ENCODE measurements around the gene NHERF1. TPM values are rescaled to one million over a fixed set of nuclear protein-coding genes. Genes with fewer than 3 reads are reported as not detected.

Gene NHERF1
- total RNA-seq, 4 donors from 2014 or later = 10.3 to 25.7 (median 19.9) TPM

DNA sequence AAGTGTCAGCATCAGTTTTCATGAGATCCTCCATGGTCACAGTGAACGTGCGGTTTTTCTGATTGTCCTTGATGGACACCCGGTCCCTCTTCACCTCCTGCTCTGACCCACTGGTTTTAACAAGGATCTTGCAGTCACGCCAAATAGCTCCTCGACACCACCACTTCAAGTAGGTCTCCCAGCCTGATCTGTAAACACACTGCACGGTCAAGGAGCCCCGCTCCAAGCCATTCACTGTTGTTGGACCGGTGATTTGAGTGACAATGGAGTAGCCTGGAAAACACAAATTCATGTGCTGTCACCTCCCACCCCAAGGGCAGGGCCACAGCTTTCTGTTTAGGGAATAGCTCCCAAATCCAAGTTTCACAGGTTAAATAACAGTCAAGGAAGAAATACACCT lies 43.9 kb upstream of the NHERF1 start:
- peaks cover 32% of the 10 kb centered on the region for H3K27me3 ChIP-seq
- 82 to 87% methylated on average over 3 to 5 of the region's 8 CpGs for WGBS, 2 donors (ENCODE audit: low coverage in 1 of 2)
- ATAC-seq = no peak
- H3K9me3 ChIP-seq = no peaks in the 10 kb centered on the region
- H3K36me3 ChIP-seq = no peaks in the 10 kb centered on the region
- no peak overlapping the region for H3K27ac ChIP-seq
- no peak overlapping the region for H3K4me3 ChIP-seq
- no peaks in the 10 kb centered on the region for H3K4me1 ChIP-seq
- TF ChIP-seq POLR2AphosphoS5 (IDR thresholded peaks at IDR 0.05) (no peak), EP300 (IDR thresholded peaks at IDR 0.05) (no peak)

DNA sequence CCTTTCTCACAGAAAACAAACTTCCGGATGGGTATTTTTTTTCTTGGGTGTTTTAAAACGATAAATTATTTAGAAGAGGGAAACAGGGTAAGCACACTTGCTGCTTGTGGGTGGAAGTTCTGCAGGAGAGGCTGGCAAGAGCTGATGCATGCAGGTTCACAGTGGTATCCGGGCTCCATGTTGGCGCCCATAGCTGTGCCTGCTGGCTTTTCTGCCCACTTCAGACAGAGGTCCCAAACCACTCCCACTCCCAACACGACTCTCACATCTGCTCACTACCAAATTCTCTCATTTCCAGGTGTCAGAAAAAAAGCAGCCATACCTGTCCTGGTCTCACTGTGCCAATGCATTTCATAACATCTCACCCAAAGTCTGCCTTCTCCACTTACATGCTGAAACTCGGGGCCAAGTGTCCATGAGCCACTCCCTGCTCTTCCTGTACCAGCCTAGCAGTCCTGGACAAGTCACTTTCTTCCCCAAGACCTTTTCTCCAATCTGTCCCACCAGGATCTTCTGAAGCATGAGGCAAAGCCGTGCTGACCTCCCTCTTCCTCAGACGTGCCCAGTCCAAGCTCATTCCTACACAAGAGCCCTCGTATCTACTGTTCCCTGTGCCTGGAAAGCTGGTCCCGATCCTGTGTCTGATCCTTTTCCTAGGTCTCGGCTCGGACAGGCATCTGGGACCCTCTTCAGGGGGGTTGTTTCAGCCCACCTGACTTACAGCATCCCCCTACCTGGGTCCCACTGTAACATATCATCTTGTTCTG lies 37.2 kb upstream of the NHERF1 start:
- H3K27me3 ChIP-seq = peaks cover 56% of the 10 kb centered on the region
- H3K9me3 ChIP-seq = no peaks in the 10 kb centered on the region
- no peaks in the 10 kb centered on the region for H3K36me3 ChIP-seq
- no peak for ATAC-seq
- TF ChIP-seq, protein P1, sequence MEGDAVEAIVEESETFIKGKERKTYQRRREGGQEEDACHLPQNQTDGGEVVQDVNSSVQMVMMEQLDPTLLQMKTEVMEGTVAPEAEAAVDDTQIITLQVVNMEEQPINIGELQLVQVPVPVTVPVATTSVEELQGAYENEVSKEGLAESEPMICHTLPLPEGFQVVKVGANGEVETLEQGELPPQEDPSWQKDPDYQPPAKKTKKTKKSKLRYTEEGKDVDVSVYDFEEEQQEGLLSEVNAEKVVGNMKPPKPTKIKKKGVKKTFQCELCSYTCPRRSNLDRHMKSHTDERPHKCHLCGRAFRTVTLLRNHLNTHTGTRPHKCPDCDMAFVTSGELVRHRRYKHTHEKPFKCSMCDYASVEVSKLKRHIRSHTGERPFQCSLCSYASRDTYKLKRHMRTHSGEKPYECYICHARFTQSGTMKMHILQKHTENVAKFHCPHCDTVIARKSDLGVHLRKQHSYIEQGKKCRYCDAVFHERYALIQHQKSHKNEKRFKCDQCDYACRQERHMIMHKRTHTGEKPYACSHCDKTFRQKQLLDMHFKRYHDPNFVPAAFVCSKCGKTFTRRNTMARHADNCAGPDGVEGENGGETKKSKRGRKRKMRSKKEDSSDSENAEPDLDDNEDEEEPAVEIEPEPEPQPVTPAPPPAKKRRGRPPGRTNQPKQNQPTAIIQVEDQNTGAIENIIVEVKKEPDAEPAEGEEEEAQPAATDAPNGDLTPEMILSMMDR (IDR thresholded peaks at IDR 0.05) = no peak
- TF ChIP-seq POLR2A (IDR thresholded peaks at IDR 0.05) = no peak
- no peak for TF ChIP-seq POLR2AphosphoS5 (IDR thresholded peaks at IDR 0.05)
- TF ChIP-seq EP300 (IDR thresholded peaks at IDR 0.05) = no peak
- H3K4me1 ChIP-seq = no peaks in the 10 kb centered on the region
- WGBS, 2 donors (ENCODE audit: low coverage in 1 of 2) = 59 to 65% methylated on average over 7 to 12 of the region's 12 CpGs
- H3K4me3 ChIP-seq = no peak overlapping the region
- H3K27ac ChIP-seq = no peak overlapping the region

DNA sequence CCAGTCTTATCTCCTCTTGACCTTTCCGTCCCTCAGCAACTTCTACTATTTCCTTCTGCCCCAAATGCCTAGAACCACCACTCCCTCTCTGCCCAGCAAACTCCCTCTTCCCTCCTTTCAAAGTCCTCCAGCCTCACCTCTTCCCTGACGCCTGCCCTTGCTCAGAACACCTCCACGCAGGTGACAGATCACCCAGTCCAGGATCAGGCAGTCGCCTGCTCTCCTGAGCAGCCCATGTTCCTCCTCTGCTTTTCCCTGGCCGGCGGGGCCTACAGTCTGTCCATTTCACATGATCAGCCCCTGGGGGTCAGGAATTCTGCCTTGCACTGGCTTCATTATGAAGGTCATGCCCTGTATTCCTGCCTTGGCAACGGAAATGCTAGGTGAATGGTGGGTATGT lies 36.1 kb upstream of the NHERF1 start:
- peaks cover 52% of the 10 kb centered on the region for H3K27me3 ChIP-seq

DNA sequence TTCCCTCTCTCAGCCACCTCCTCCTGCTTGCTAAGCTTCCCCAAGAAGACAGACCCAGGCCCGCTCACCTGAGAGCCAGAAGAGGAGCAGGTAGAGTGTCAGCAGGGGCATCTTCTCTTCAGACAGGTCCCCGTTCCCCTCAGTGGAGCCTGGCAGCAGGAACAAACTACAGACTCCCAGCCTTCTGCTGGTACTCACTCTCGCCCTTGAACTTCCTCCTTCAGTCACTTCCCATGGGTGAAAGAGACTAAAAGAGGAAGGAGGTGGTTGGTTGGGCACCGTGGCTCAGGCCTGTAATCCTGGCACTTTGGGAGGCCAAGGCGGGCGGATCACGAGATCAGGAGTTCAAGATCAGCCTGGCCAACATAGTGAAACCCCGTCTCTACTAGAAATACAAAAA lies 35.7 kb upstream of the NHERF1 start, which contains the start of gene CD300LF:
Gene CD300LF, minus strand, starts transcription at position 168 of the 400 bp plus-strand sequence. Its CDS starts 57 bp downstream, at position 111.
- Histone ChIP-seq H3K4me3 (no peak within 1 kb of the TSS), H3K9me3 (no peaks in the 10 kb centered on the region), H3K36me3 (no peaks in the 10 kb centered on the region), H3K4me1 (no peaks in the 10 kb centered on the region), H3K27ac (no peak within 1 kb of the TSS), H3K27me3 (peaks cover 54% of the 10 kb centered on the region)
- TF ChIP-seq, protein P1 (IDR thresholded peaks at IDR 0.05) = no peak
- TF ChIP-seq EP300 (IDR thresholded peaks at IDR 0.05) (no peak), POLR2AphosphoS5 (IDR thresholded peaks at IDR 0.05) (no peak), POLR2A (IDR thresholded peaks at IDR 0.05) (no peak)
- no peak for ATAC-seq
- WGBS, 2 donors (ENCODE audit: low coverage in 1 of 2) = 39 to 60% methylated on average over 1 to 5 of the region's 8 CpGs

More for the DNA sequence above, 36.1 kb upstream of the NHERF1 start:
- no peak for ATAC-seq
- WGBS, 2 donors (ENCODE audit: low coverage in 1 of 2) = 36 to 71% methylated on average over 1 to 2 of the region's 7 CpGs
- TF ChIP-seq POLR2A (IDR thresholded peaks at IDR 0.05) (no peak), EP300 (IDR thresholded peaks at IDR 0.05) (no peak), POLR2AphosphoS5 (IDR thresholded peaks at IDR 0.05) (no peak)
- TF ChIP-seq, protein P1 (IDR thresholded peaks at IDR 0.05) = no peak
- Histone ChIP-seq H3K4me1 (no peaks in the 10 kb centered on the region), H3K36me3 (no peaks in the 10 kb centered on the region), H3K9me3 (no peaks in the 10 kb centered on the region), H3K27ac (no peak overlapping the region), H3K4me3 (no peak overlapping the region)

DNA sequence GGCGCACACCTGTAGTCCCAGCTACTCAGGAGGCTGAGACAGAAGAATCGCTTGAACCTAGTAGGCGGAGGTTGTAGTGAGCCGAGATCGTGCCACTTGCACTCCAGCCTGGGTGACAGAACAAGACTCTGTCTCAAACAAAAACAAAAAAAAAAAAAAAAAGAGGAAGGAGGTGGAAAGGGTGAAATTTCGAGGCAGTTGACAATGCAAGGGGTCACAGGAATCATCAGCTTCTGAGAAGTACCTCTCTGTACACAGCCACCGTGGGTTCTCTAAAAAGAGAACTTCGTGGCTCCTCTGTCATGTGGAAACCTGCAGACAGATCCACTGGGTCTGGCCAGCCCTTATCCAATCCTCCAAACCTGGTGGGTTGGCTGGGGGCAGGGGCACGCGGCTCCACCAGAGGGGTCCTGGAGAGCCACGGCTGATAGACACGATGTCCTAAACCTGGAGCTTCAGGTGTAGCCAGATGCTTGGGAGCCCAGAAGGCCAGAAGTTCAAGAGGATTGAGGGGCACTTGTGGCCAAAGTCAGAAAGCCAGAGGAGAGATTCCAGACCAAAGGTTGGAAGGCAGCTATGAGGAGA lies 35.2 kb upstream of the NHERF1 start:
- H3K4me3 ChIP-seq = no peak overlapping the region
- H3K27ac ChIP-seq = no peak overlapping the region
- no peak for TF ChIP-seq POLR2AphosphoS5 (IDR thresholded peaks at IDR 0.05)
- TF ChIP-seq, protein P1 (IDR thresholded peaks at IDR 0.05) = no peak
- no peak for TF ChIP-seq POLR2A (IDR thresholded peaks at IDR 0.05)
- TF ChIP-seq EP300 (IDR thresholded peaks at IDR 0.05) = no peak
- no peaks in the 10 kb centered on the region for H3K4me1 ChIP-seq
- no peaks in the 10 kb centered on the region for H3K36me3 ChIP-seq
- no peak for ATAC-seq
- 76 to 78% methylated on average over 6 to 11 of the region's 12 CpGs for WGBS, 2 donors (ENCODE audit: low coverage in 1 of 2)
- H3K27me3 ChIP-seq = peaks cover 59% of the 10 kb centered on the region
- no peaks in the 10 kb centered on the region for H3K9me3 ChIP-seq

Data from gastroesophageal sphincter (tissue), 4 donors.